ENCODE results near the gene TLCD3B. TPM values are rescaled to one million over a fixed set of nuclear protein-coding genes. Genes with fewer than 3 reads are reported as not detected.

The TLCD3B gene
- total and polyA plus RNA-seq, 9 of the 15 experiments (the other 6 are each of a cell fraction or from before 2014, with no cell fraction given), result 0.10 to 0.52 (median 0.23) TPM; not detected in 4

- TF ChIP-seq HDAC8 (tag; IDR thresholded peaks at IDR 0.05) (peak; percentile 83), ZBTB1 (CRISPR knock-in tag; IDR thresholded peaks at IDR 0.05; ENCODE audit: borderline replicate concordance, low read depth) (no peak), EWSR1 (IDR thresholded peaks at IDR 0.05; ENCODE audit: borderline replicate concordance, low read depth, partially characterized antibody) (no peak), ILK (tag; IDR thresholded peaks at IDR 0.05; ENCODE audit: borderline replicate concordance, low read depth) (no peak), TAF7 (tag; IDR thresholded peaks at IDR 0.05) (peak; percentile 70), HMG20B (CRISPR knock-in tag; IDR thresholded peaks at IDR 0.05) (no peak), MAX (CRISPR knock-in tag; IDR thresholded peaks at IDR 0.05) (peak; percentile 89), SIN3B (IDR thresholded peaks at IDR 0.05; ENCODE audit: low read depth) (peak; percentile 57; the same call in 1 of the 2 replicates), NFIC (IDR thresholded peaks at IDR 0.05) (peak; percentile 51; the same call in 1 of the 2 replicates), GABPB2 (CRISPR knock-in tag; conservative IDR thresholded peaks at IDR 0.05) (no peak), ZNF655 (CRISPR knock-in tag; IDR thresholded peaks at IDR 0.05) (no peak), ATF7 (IDR thresholded peaks at IDR 0.05) (peak; percentile 86), SAFB (IDR thresholded peaks at IDR 0.05; ENCODE audit: borderline replicate concordance, low read depth, low read length) (0 out of 2 replicates have a peak, but pooled peaks have one; percentile 49), ATF1 (CRISPR knock-in tag; IDR thresholded peaks at IDR 0.05) (no peak), ATF1 (tag; IDR thresholded peaks at IDR 0.05) (peak; percentile 91), TEAD1 (CRISPR knock-in tag; IDR thresholded peaks at IDR 0.05) (peak; percentile 47 to 95; a peak in 3 of 4 replicates), ZNF764 (CRISPR knock-in tag; IDR thresholded peaks at IDR 0.05; ENCODE audit: low read depth) (peak; percentile 46; the same call in 1 of the 2 replicates), MCM3 (IDR thresholded peaks at IDR 0.05) (no peak), NFE2 (IDR thresholded peaks at IDR 0.05; ENCODE audit: low read depth) (peak; percentile 99), ATF6 (CRISPR knock-in tag; IDR thresholded peaks at IDR 0.05) (0 out of 2 replicates have a peak, but pooled peaks have one; percentile 63), ZFP91 (CRISPR knock-in tag; IDR thresholded peaks at IDR 0.05) (peak; percentile 77), HMGN3 (IDR thresholded peaks at IDR 0.05; ENCODE audit: borderline replicate concordance, extremely low read depth, insufficient read length, low read depth, low read length) (peak; percentile 75), ARHGAP35 (IDR thresholded peaks at IDR 0.05; ENCODE audit: partially characterized antibody) (no peak)
These were observed 34.3 kb upstream of the TLCD3B start, which contains the start of gene ALDOA (continued) for GRCh38 chr16:30065102-30065942.

Measured in K562 (cell line).